NCI-H1105 treated with DMSO at 0.1 percent for 48 hours (cell line): ENCODE results near the gene SUGCT.

Experiments used
- DNase-seq: peaks from one replicate; lab custom pipeline; 2025; lab: John Stamatoyannopoulos, UW

Gene SUGCT

GRCh38 chr7:40879941-40880543 lies 745.2 kb downstream of the SUGCT start:
- DNase-seq: no peak

GRCh38 chr7:40880581-40880980 lies 745.8 kb downstream of the SUGCT start:
- DNase-seq: no peak

- no peak for DNase-seq
Measured at GRCh38 chr7:40881405-40881926, 746.7 kb downstream of the SUGCT start.

- no peak for DNase-seq
Measured at GRCh38 chr7:40882071-40882658, 747.4 kb downstream of the SUGCT start.

- DNase-seq: no peak
Measured at GRCh38 chr7:40883826-40884225, 749.0 kb downstream of the SUGCT start.

GRCh38 chr7:40884241-40884640 lies 749.4 kb downstream of the SUGCT start:
- DNase-seq: no peak

- no peak for DNase-seq
Measured at GRCh38 chr7:40885503-40885902, 750.7 kb downstream of the SUGCT start.

- no peak for DNase-seq
Measured at GRCh38 chr7:40887099-40887498, 752.3 kb downstream of the SUGCT start.

- no peak for DNase-seq
Measured at GRCh38 chr7:40888499-40888898, 753.7 kb downstream of the SUGCT start.

- no peak for DNase-seq
Measured at GRCh38 chr7:40889099-40889498, 754.3 kb downstream of the SUGCT start.

GRCh38 chr7:40889539-40889938 lies 754.7 kb downstream of the SUGCT start:
- no peak for DNase-seq

- DNase-seq: no peak
Measured at GRCh38 chr7:40890088-40890692, 755.4 kb downstream of the SUGCT start.

GRCh38 chr7:40891232-40891631 lies 756.4 kb downstream of the SUGCT start:
- DNase-seq: no peak

GRCh38 chr7:40899151-40899550 lies 764.3 kb downstream of the SUGCT start:
- no peak for DNase-seq

- DNase-seq: no peak
Measured at GRCh38 chr7:40899636-40900507, 765.1 kb downstream of the SUGCT start.

- DNase-seq: no peak
Measured at GRCh38 chr7:40903872-40904271, 769.1 kb downstream of the SUGCT start.

- DNase-seq: no peak
Measured at GRCh38 chr7:40907286-40907685, 772.5 kb downstream of the SUGCT start.

- no peak for DNase-seq
Measured at GRCh38 chr7:40909346-40909980, 774.7 kb downstream of the SUGCT start.
